Natural killer cell (primary cell): Measurements from ENCODE around the gene CSMD2. TPM values are rescaled to one million over a fixed set of nuclear protein-coding genes. Genes with fewer than 3 reads are reported as not detected.

Source experiments
- ATAC-seq, 3 donors: fragments of 150-1000 bp in 2 of 3; fragments of 200-7000 bp in 1 of 3; cut with Tn5 transposase; 1 replicate in 1 of 3; 2 replicates in 2 of 3; pipeline ENCODE4 v1.10.0; 2021; ENCODE audit warnings: mild to moderate bottlenecking in 2 of 3, moderate library complexity in 2 of 3
- DNase-seq, 2 donors: peaks; one replicate each; pipeline versions ENCODE4 v3.0.0 to v3.0.0-alpha.2; 2013 to 2021; ENCODE audit warnings: mixed read lengths in 1 of 2
- H3K27ac ChIP-seq: one replicate; pipeline ENCODE4 v1.5.1; 2013; ENCODE audit warnings: mild to moderate bottlenecking, low read length
- H3K27me3 ChIP-seq: one replicate; pipeline ENCODE4 v1.6.1; 2013; ENCODE audit warnings: low read length; ENCODE audit not compliant: control insufficient read depth, insufficient read depth
- H3K36me3 ChIP-seq: one replicate; pipeline ENCODE4 v1.6.1; 2013; ENCODE audit warnings: low read length; ENCODE audit not compliant: control insufficient read depth, insufficient read depth
- H3K4me1 ChIP-seq: one replicate; pipeline ENCODE4 v1.6.1; 2013; ENCODE audit warnings: low read length; ENCODE audit not compliant: control insufficient read depth, insufficient read depth
- H3K4me3 ChIP-seq: one replicate; pipeline ENCODE4 v1.5.1; 2013; ENCODE audit warnings: low read length
- H3K9me3 ChIP-seq: one replicate; pipeline ENCODE4 v1.6.1; 2013; ENCODE audit warnings: low read length; ENCODE audit not compliant: control insufficient read depth, insufficient read depth
- H3K27ac Mint-ChIP-seq, 2 donors: one replicate each; pipeline ENCODE4 v1.8.0; 2022; ENCODE audit warnings: mild to moderate bottlenecking in 2 of 2, mixed read lengths in 2 of 2, moderate library complexity in 1 of 2
- H3K27me3 Mint-ChIP-seq, 2 donors: one replicate each; pipeline ENCODE4 v1.8.0; 2022; ENCODE audit warnings: low read depth in 2 of 2, mixed read lengths in 2 of 2
- H3K36me3 Mint-ChIP-seq: one replicate; pipeline ENCODE4 v1.8.0; 2022; ENCODE audit warnings: mixed read lengths
- H3K4me1 Mint-ChIP-seq, 2 donors: one replicate each; pipeline ENCODE4 v1.8.0; 2022; ENCODE audit warnings: mixed read lengths in 2 of 2
- H3K4me3 Mint-ChIP-seq: one replicate; pipeline ENCODE4 v1.8.0; 2022; ENCODE audit warnings: mild to moderate bottlenecking, moderate library complexity, mixed read lengths
- H3K9me3 Mint-ChIP-seq, 2 donors: one replicate each; pipeline ENCODE4 v1.8.0; 2022; ENCODE audit warnings: mixed read lengths in 2 of 2
- WGBS: methylation state at CpG from one replicate; pipeline ENCODE4 v1.1.7; 2013; ENCODE audit warnings: missing lambda C conversion rate; ENCODE audit not compliant: insufficient coverage; 5-methylcytosine and 5-hydroxymethylcytosine counted together
- intact Hi-C: fragments of 100-400 bp; cut with micrococcal nuclease; formaldehyde crosslinking; loops from one replicate; pipeline ENCODE4 v1.14.2; 2022
- total RNA-seq, 4 donors: library from RNA; stranded (reverse); fragments of 120-200 nt in 1 of 4; gene quantifications; one replicate each; pipeline versions ENCODE4 v1.2.3 to v1.2.4, GENCODE V29; 2013 to 2022
- TF ChIP-seq, protein P1 (sequence below): fragments of 200-600 bp; IDR thresholded peaks from one replicate; pipeline ENCODE4 v1.8.0; 2022; ENCODE audit warnings: antibody characterized with exemption

Gene CSMD2
- total RNA-seq, 3 donors from 2014 or later (not counting 1 experiment from before 2014, with no cell fraction given), result not detected

DNA sequence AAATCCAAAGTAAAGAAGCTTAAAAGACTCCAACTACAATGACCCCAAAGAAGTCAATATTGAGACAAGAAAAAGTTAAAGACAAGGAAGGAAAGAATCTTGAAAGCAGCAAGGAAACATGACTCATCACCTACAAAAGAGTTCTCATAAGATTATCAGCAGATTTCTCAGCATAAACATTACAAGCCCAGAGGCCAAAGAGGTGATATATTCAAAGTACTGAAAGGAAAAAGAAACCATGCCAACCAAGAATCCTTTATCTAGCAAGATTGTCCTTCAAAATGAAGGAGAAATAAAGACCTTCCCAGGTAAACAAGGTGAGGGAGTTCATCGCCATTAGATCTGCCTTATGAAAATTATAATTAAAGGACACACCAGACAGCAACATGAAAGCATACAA lies 49.8 kb downstream of the CSMD2 start:
- DNase-seq (no peak), ATAC-seq (no peak)
- Histone ChIP-seq H3K4me3 (no peak overlapping the region), H3K27ac (no peak overlapping the region), H3K36me3 (no peaks in the 10 kb centered on the region), H3K4me1 (no peaks in the 10 kb centered on the region), H3K27me3 (no peaks in the 10 kb centered on the region), H3K9me3 (peaks cover 3% of the 10 kb centered on the region)
- Mint-ChIP-seq H3K27me3 (peaks cover 0 to 3% of the 10 kb centered on the region in 2 donors), H3K4me1 (no peaks in the 10 kb centered on the region), H3K27ac (no peak overlapping the region), H3K36me3 (peaks cover 14% of the 10 kb centered on the region), H3K4me3 (no peak overlapping the region), H3K9me3 (peaks cover 8 to 9% of the 10 kb centered on the region in 2 donors)
- TF ChIP-seq, protein P1, sequence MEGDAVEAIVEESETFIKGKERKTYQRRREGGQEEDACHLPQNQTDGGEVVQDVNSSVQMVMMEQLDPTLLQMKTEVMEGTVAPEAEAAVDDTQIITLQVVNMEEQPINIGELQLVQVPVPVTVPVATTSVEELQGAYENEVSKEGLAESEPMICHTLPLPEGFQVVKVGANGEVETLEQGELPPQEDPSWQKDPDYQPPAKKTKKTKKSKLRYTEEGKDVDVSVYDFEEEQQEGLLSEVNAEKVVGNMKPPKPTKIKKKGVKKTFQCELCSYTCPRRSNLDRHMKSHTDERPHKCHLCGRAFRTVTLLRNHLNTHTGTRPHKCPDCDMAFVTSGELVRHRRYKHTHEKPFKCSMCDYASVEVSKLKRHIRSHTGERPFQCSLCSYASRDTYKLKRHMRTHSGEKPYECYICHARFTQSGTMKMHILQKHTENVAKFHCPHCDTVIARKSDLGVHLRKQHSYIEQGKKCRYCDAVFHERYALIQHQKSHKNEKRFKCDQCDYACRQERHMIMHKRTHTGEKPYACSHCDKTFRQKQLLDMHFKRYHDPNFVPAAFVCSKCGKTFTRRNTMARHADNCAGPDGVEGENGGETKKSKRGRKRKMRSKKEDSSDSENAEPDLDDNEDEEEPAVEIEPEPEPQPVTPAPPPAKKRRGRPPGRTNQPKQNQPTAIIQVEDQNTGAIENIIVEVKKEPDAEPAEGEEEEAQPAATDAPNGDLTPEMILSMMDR, result no peak
- no CpG with 5 or more reads among the region's 1 CpG for WGBS
- intact Hi-C loops, result no loop called here

GRCh38 chr1:34113887-34114286 lies 51.1 kb downstream of the CSMD2 start:
- H3K27ac Mint-ChIP-seq, result no peak overlapping the region
- DNase-seq, result no peak
- H3K27ac ChIP-seq, result no peak overlapping the region
- H3K27me3 ChIP-seq, result no peaks in the 10 kb centered on the region
- TF ChIP-seq, protein P1, result no peak
- H3K4me3 ChIP-seq, result no peak overlapping the region
- no peaks in the 10 kb centered on the region for H3K4me1 Mint-ChIP-seq
- H3K36me3 Mint-ChIP-seq, result peaks cover 14% of the 10 kb centered on the region
- H3K4me1 ChIP-seq, result no peaks in the 10 kb centered on the region
- no peak for ATAC-seq
- intact Hi-C loops, result no loop called here
- WGBS, result 35% methylated on average over 1 of the region's 1 CpG
- H3K27me3 Mint-ChIP-seq, result peaks cover 0 to 3% of the 10 kb centered on the region in 2 donors
- no peaks in the 10 kb centered on the region for H3K36me3 ChIP-seq
- H3K4me3 Mint-ChIP-seq, result no peak overlapping the region
- peaks cover 8 to 9% of the 10 kb centered on the region in 2 donors for H3K9me3 Mint-ChIP-seq
- peaks cover 3% of the 10 kb centered on the region for H3K9me3 ChIP-seq

GRCh38 chr1:34113362-34113761 lies 51.7 kb downstream of the CSMD2 start:
- no peak for ATAC-seq
- H3K9me3 Mint-ChIP-seq, result peaks cover 8 to 9% of the 10 kb centered on the region in 2 donors
- H3K27me3 Mint-ChIP-seq, result peaks cover 3 to 5% of the 10 kb centered on the region in 2 donors
- H3K4me1 Mint-ChIP-seq, result no peaks in the 10 kb centered on the region
- Histone ChIP-seq H3K27me3 (no peaks in the 10 kb centered on the region), H3K4me1 (no peaks in the 10 kb centered on the region), H3K9me3 (peaks cover 3% of the 10 kb centered on the region), H3K36me3 (no peaks in the 10 kb centered on the region), H3K27ac (no peak overlapping the region), H3K4me3 (no peak overlapping the region)
- DNase-seq, result no peak
- H3K4me3 Mint-ChIP-seq, result no peak overlapping the region
- H3K27ac Mint-ChIP-seq, result no peak overlapping the region
- TF ChIP-seq, protein P1, result no peak
- intact Hi-C loops, result no loop called here
- H3K36me3 Mint-ChIP-seq, result peaks cover 14% of the 10 kb centered on the region
- 65% methylated on average over 2 of the region's 2 CpGs for WGBS

DNA sequence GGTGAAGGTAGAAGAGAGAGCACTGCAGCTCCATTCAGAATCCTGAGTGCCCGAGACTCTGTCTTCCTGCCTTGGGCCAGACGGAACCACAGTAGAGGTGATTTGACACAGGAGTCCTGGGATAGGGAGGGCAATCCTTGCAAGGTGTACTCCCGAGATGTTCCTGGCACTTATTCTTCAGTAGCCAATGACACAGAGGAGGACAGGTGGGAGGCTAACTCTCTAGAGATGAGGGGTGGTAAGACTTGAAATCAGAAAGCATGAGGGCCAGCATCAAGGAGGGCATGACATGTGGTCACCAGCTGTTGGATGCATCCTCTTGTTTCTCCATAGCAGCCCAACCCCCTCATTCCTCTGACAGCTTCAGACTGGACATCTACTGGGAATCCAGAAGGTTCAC lies 56.3 kb downstream of the CSMD2 start:
- no peak overlapping the region for H3K27ac ChIP-seq
- no peaks in the 10 kb centered on the region for H3K36me3 Mint-ChIP-seq
- DNase-seq (no peak), ATAC-seq (no peak)
- intact Hi-C loops, result no loop called here
- H3K4me1 ChIP-seq, result no peaks in the 10 kb centered on the region
- H3K9me3 ChIP-seq, result no peaks in the 10 kb centered on the region
- H3K4me1 Mint-ChIP-seq, result no peaks in the 10 kb centered on the region
- H3K27me3 ChIP-seq, result no peaks in the 10 kb centered on the region
- H3K4me3 ChIP-seq, result no peak overlapping the region
- no peak overlapping the region for H3K27ac Mint-ChIP-seq
- WGBS, result 91% methylated on average over 3 of the region's 3 CpGs
- TF ChIP-seq, protein P1, result no peak
- H3K27me3 Mint-ChIP-seq, result peaks cover 10 to 22% of the 10 kb centered on the region in 2 donors
- H3K9me3 Mint-ChIP-seq, result no peaks in the 10 kb centered on the region
- H3K36me3 ChIP-seq, result no peaks in the 10 kb centered on the region
- H3K4me3 Mint-ChIP-seq, result no peak overlapping the region
